Keratinocyte (primary cell): ENCODE results near the gene ARHGAP18. TPM values are rescaled to one million over a fixed set of nuclear protein-coding genes. Genes with fewer than 3 reads are reported as not detected.

ENCODE experiments used
- DNase-seq: peaks from one replicate; pipeline ENCODE4 v3.0.0-alpha.2; 2011; ENCODE audit warnings: low read depth, missing footprints, low spot score
- FAIRE-seq: peaks from 2 replicates; lab custom pipeline; 2011; peaks lifted over from hg19 to GRCh38; lab: Jason Lieb, UNC
- H2AFZ ChIP-seq: 2 replicates; pipeline ENCODE4 v1.6.0; 2012; ENCODE audit warnings: low read length, control low read depth, inconsistent platforms; ENCODE audit not compliant: control insufficient read depth
- H3K27ac ChIP-seq: 2 replicates; pipeline ENCODE4 v1.5.1; 2011; ENCODE audit warnings: low read length; ENCODE audit not compliant: control insufficient read depth, insufficient read depth
- H3K27me3 ChIP-seq: 3 replicates; pipeline ENCODE4 v1.6.0; 2011; ENCODE audit warnings: low read length; ENCODE audit not compliant: control insufficient read depth, insufficient read depth; ENCODE audit errors: extremely low read depth
- H3K36me3 ChIP-seq, 2 experiments: 2 replicates in 1 of 2; 3 replicates in 1 of 2; pipeline ENCODE4 v1.5.1; 2011; ENCODE audit warnings: low read length in 2 of 2, mild to moderate bottlenecking in 1 of 2; ENCODE audit not compliant: control insufficient read depth in 2 of 2, insufficient read depth in 2 of 2; ENCODE audit errors: extremely low read depth in 1 of 2
- H3K4me1 ChIP-seq: 3 replicates; pipeline ENCODE4 v1.5.1; 2011; ENCODE audit warnings: low read length; ENCODE audit not compliant: control insufficient read depth, insufficient read depth; ENCODE audit errors: extremely low read depth
- H3K4me2 ChIP-seq: 3 replicates; pipeline ENCODE4 v1.6.0; 2011; ENCODE audit warnings: low read depth, low read length; ENCODE audit not compliant: control insufficient read depth, insufficient read depth; ENCODE audit errors: extremely low read depth
- H3K4me3 ChIP-seq, 3 experiments: fragments of 200-600 bp in 1 of 3; sonication (generic) in 1 of 3; 2 replicates in 2 of 3; 3 replicates in 1 of 3; pipeline ENCODE4 v1.5.1; 2011 to 2016; ENCODE audit warnings: low read length in 3 of 3, mild to moderate bottlenecking in 3 of 3, control low read depth in 2 of 3, inconsistent platforms in 1 of 3, low read depth in 1 of 3, mixed read lengths in 1 of 3, mixed run types in 1 of 3, moderate library complexity in 1 of 3; ENCODE audit not compliant: control insufficient read depth in 2 of 3, insufficient read depth in 2 of 3; ENCODE audit errors: extremely low read depth in 1 of 3
- H3K79me2 ChIP-seq: 2 replicates; pipeline ENCODE4 v1.6.0; 2012; ENCODE audit warnings: low read length; ENCODE audit not compliant: control insufficient read depth, insufficient read depth
- H3K9ac ChIP-seq: 3 replicates; pipeline ENCODE4 v1.6.0; 2011; ENCODE audit warnings: low read length; ENCODE audit not compliant: control insufficient read depth, insufficient read depth; ENCODE audit errors: extremely low read depth
- H3K9me1 ChIP-seq: 3 replicates; pipeline ENCODE4 v1.6.0; 2011; ENCODE audit warnings: low read length; ENCODE audit not compliant: control insufficient read depth, insufficient read depth; ENCODE audit errors: extremely low read depth
- H3K9me3 ChIP-seq: 2 replicates; pipeline ENCODE4 v1.5.1; 2012; ENCODE audit warnings: low read depth, low read length; ENCODE audit not compliant: control insufficient read depth
- H4K20me1 ChIP-seq: 3 replicates; pipeline ENCODE4 v1.6.0; 2011; ENCODE audit warnings: low read length; ENCODE audit not compliant: control insufficient read depth, insufficient read depth; ENCODE audit errors: extremely low read depth
- EZH2 ChIP-seq: IDR thresholded peaks from one replicate; pipeline ENCODE4 v1.6.1; 2012; ENCODE audit warnings: inconsistent platforms, mild to moderate bottlenecking, low read length, moderate library complexity
- dilution Hi-C: fragments of 300-500 bp; cut with MboI; formaldehyde crosslinking; loops from one replicate; pipeline ENCODE4 v1.7.0; 2020; ENCODE audit warnings: low sequenced_read_pairs; ENCODE audit not compliant: extremely low pct_ligation_motif_present
- polyA plus RNA-seq, 5 experiments: library from polyadenylated mRNA; depleted of rRNA in 3 of 5; stranded (reverse) in 3 of 5; stranded (forward) in 1 of 5; unstranded in 1 of 5; fragments of >200 nt; gene quantifications; 1 replicate in 1 of 5; 2 replicates in 3 of 5; 3 replicates in 1 of 5; pipeline versions ENCODE4 v1.2.1 to v1.2.3, GENCODE V29; 2011 to 2012; ENCODE audit warnings: missing spikeins in 2 of 5, low read depth in 1 of 5, low replicate concordance in 1 of 5
- TF ChIP-seq, protein P1 (sequence below), 3 experiments: IDR thresholded peaks in 1 of 3; conservative IDR thresholded peaks in 1 of 3; optimal IDR thresholded peaks in 1 of 3; 2 replicates in 2 of 3; 3 replicates in 1 of 3; pipeline versions ENCODE3 to v1.5.1; 2011; ENCODE audit warnings: low read length in 3 of 3, mild to moderate bottlenecking in 3 of 3, moderate library complexity in 2 of 3, control low read depth in 1 of 3, inconsistent platforms in 1 of 3; ENCODE audit not compliant: insufficient read depth in 2 of 3; ENCODE audit errors: extremely low read depth in 1 of 3

The ARHGAP18 gene
- polyA plus RNA-seq, 1 donor (not counting 4 experiments of a cell fraction or from before 2014, with no cell fraction given), result 17.7 TPM

DNA sequence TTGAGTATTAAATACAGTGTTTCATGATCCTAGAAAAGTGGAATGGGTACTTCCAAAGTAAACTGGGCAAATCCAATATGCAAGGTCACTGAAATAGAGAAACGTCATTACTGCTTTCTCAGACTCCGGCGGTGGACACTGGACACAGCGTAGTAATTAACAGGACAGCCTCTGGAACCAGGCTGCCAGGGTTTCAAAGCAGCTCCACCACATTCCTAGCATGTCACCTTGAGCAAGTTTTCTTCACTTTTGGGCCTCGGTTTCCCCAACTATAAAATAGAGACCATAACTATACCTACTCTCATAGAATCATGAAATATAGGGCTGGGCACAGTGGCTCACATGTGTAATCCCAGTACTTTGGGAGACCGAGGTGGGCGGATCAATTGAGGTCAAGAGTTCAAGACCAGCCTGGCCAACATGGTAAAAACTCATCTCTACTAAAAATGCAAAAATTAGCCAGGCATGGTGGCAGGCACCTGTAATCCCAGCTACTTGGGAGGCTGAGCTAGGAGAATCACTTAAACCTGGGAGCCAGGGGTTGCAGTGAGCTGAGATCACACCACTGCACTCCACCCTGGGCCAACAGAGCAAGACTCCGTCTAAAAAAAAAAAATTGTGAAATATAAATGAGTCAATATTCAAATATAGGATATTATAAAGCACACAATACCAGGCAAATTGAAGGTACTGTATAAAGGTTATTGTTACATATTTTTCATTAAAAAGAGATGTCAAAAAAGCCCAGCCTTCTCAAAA lies 24.9 kb downstream of the ARHGAP18 start:
- no peak for TF ChIP-seq EZH2
- TF ChIP-seq, protein P1, sequence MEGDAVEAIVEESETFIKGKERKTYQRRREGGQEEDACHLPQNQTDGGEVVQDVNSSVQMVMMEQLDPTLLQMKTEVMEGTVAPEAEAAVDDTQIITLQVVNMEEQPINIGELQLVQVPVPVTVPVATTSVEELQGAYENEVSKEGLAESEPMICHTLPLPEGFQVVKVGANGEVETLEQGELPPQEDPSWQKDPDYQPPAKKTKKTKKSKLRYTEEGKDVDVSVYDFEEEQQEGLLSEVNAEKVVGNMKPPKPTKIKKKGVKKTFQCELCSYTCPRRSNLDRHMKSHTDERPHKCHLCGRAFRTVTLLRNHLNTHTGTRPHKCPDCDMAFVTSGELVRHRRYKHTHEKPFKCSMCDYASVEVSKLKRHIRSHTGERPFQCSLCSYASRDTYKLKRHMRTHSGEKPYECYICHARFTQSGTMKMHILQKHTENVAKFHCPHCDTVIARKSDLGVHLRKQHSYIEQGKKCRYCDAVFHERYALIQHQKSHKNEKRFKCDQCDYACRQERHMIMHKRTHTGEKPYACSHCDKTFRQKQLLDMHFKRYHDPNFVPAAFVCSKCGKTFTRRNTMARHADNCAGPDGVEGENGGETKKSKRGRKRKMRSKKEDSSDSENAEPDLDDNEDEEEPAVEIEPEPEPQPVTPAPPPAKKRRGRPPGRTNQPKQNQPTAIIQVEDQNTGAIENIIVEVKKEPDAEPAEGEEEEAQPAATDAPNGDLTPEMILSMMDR (optimal IDR thresholded peaks at IDR 0.05 in 1 of 3, IDR thresholded peaks at IDR 0.05 in 1 of 3, conservative IDR thresholded peaks at IDR 0.05 in 1 of 3; ENCODE audit: extremely low read depth in 1 of 3, insufficient read depth in 2 of 3, low read length in 3 of 3), result no peak
- Histone ChIP-seq H3K4me1 (peaks cover 82% of the 10 kb centered on the region), H3K9ac (no peak overlapping the region), H2AFZ (no peak overlapping the region), H3K9me1 (no peaks in the 10 kb centered on the region), H3K36me3 (peaks cover 3 to 5% of the 10 kb centered on the region in 2 experiments), H3K27me3 (no peaks in the 10 kb centered on the region), H3K9me3 (no peaks in the 10 kb centered on the region), H3K79me2 (peaks cover 65% of the 10 kb centered on the region), H3K4me3 (no peak overlapping the region), H3K4me2 (no peak overlapping the region), H3K27ac (peak overlapping the region; percentile 96), H4K20me1 (no peaks in the 10 kb centered on the region)
- no peak for FAIRE-seq
- no peak for DNase-seq
- dilution Hi-C loops, result no loop called here

DNA sequence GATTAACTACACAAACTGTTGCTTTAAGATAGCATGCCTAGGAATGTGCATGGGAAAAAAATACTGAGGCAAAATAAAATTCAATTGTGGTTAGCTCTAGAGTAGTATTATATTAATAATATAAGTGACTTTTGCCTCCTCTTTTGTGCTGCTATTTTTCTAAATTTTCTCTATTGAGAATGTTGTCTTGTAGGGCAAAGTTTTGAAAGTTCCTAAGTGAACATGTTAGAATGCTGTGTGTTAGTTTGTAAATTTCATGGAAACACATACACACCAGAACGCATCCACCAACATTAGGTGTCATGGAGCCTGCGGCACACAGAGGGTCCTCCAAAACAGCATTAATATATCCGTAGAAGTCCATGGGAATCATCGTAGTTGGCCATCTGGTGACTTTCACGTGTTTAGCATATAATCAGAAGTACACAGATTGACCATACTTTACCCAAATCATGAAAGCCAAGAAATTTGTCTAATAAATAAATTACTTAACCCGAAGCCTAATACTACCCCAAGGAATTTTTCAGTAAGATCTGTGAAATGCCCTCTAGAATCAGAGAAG lies 25.6 kb downstream of the ARHGAP18 start:
- peaks cover 65% of the 10 kb centered on the region for H3K79me2 ChIP-seq
- H3K27ac ChIP-seq, result peak overlapping the region; percentile 96
- H4K20me1 ChIP-seq, result no peaks in the 10 kb centered on the region
- H3K4me3 ChIP-seq, result peak overlapping the region in 1 of 3 experiments; percentile 54
- DNase-seq (no peak), FAIRE-seq (no peak)
- no peak for TF ChIP-seq EZH2
- TF ChIP-seq, protein P1 (optimal IDR thresholded peaks at IDR 0.05 in 1 of 3, IDR thresholded peaks at IDR 0.05 in 1 of 3, conservative IDR thresholded peaks at IDR 0.05 in 1 of 3; ENCODE audit: extremely low read depth in 1 of 3, insufficient read depth in 2 of 3, low read length in 3 of 3), result no peak
- H3K4me2 ChIP-seq, result peak overlapping the region; percentile 83
- no peaks in the 10 kb centered on the region for H3K9me1 ChIP-seq
- peaks cover 82% of the 10 kb centered on the region for H3K4me1 ChIP-seq
- H2AFZ ChIP-seq, result no peak overlapping the region
- dilution Hi-C loops, result no loop called here
- peaks cover 3 to 5% of the 10 kb centered on the region in 2 experiments for H3K36me3 ChIP-seq
- H3K9ac ChIP-seq, result no peak overlapping the region
- H3K9me3 ChIP-seq, result no peaks in the 10 kb centered on the region
- H3K27me3 ChIP-seq, result no peaks in the 10 kb centered on the region
